GM18511 (cell line): ENCODE data around the gene RGL1.
A peak's percentile ranks its signal among the peaks of the same experiment; 100 is the strongest.

Experiments
- ATAC-seq: cut with Tn5 transposase; IDR thresholded peaks from one replicate; pipeline ENCODE4 v1.9.1; 2021; ENCODE audit warnings: mild to moderate bottlenecking, moderate library complexity; ENCODE audit not compliant: unreplicated experiment

Gene RGL1

GRCh38 chr1:183859119-183859518 is 54.2 kb downstream of the RGL1 start:
- no peak for ATAC-seq

- ATAC-seq: no peak
These were observed 54.9 kb downstream of the RGL1 start for GRCh38 chr1:183859831-183860230.

- no peak for ATAC-seq
These were observed 58.0 kb downstream of the RGL1 start for GRCh38 chr1:183862967-183863366.

- no peak for ATAC-seq
These were observed 58.9 kb downstream of the RGL1 start for GRCh38 chr1:183863852-183864251.

GRCh38 chr1:183864611-183865010 is 59.7 kb downstream of the RGL1 start:
- ATAC-seq: no peak

GRCh38 chr1:183869230-183869629 is 64.3 kb downstream of the RGL1 start:
- ATAC-seq: no peak

GRCh38 chr1:183869664-183870063 is 64.7 kb downstream of the RGL1 start:
- no peak for ATAC-seq

- ATAC-seq: peak; percentile 27
These were observed 65.6 kb downstream of the RGL1 start for GRCh38 chr1:183870351-183871077.

- ATAC-seq: peak; percentile 63
These were observed 66.2 kb downstream of the RGL1 start for GRCh38 chr1:183871142-183871541.

- no peak for ATAC-seq
These were observed 66.7 kb downstream of the RGL1 start for GRCh38 chr1:183871601-183872000.

GRCh38 chr1:183872403-183872802 is 67.5 kb downstream of the RGL1 start:
- ATAC-seq: no peak

GRCh38 chr1:183873642-183874041 is 68.7 kb downstream of the RGL1 start:
- no peak for ATAC-seq

- no peak for ATAC-seq
These were observed 71.4 kb downstream of the RGL1 start for GRCh38 chr1:183876309-183876708.

- no peak for ATAC-seq
These were observed 72.3 kb downstream of the RGL1 start for GRCh38 chr1:183877053-183877720.

- no peak for ATAC-seq
These were observed 74.6 kb downstream of the RGL1 start for GRCh38 chr1:183879494-183879893.

GRCh38 chr1:183879966-183880365 is 75.0 kb downstream of the RGL1 start:
- no peak for ATAC-seq

GRCh38 chr1:183880531-183881243 is 75.8 kb downstream of the RGL1 start:
- no peak for ATAC-seq

GRCh38 chr1:183881387-183882131 is 76.6 kb downstream of the RGL1 start:
- no peak for ATAC-seq

GRCh38 chr1:183882335-183883167 is 77.6 kb downstream of the RGL1 start:
- ATAC-seq: no peak

- ATAC-seq: no peak
These were observed 78.7 kb downstream of the RGL1 start for GRCh38 chr1:183883623-183884022.
